Measurements from ENCODE around the gene DCAF5. TPM values are rescaled to one million over a fixed set of nuclear protein-coding genes. Genes with fewer than 3 reads are reported as not detected.
"Not testable (repeated sequence)": the region's sequence is repeated elsewhere in the genome, so short reads cannot be mapped to it uniquely, and the experiment has no call there.

Gene DCAF5
- polyA plus RNA-seq, result 100 to 1,000 TPM in 1 of 3 donors, 10 to 100 TPM in 2; 68.7 to 121 (median 71.6) TPM

DNA sequence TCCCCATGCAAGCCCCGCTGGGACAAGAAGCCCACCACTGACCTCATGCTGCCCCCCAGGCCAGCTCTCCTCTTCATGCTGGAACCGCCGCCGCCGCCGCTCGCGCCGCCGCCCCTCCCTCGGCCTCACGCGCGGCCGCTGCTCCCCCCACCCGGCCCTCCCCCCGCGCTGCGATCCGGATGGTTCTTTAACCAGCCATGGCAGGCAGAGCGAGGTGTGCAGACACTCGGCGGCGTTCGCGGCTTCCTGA lies at the start of gene DCAF5:
DCAF5 (minus strand) TSS at position 218 of the 250 bp plus-strand sequence; CDS start at position 77, 141 bp downstream.
- Mint-ChIP-seq H3K4me1 (peaks cover 38 to 42% of the 10 kb centered on the region in 2 donors), H3K4me3 (peak within 1 kb of the TSS; percentile 88 to 97 (median 95)), H3K27me3 (ENCODE audit: low read depth in 3 of 3) (peaks cover 0 to 15% (median 6%) of the 10 kb centered on the region in 3 donors), H3K36me3 (peaks cover 0 to 3% (median 3%) of the 10 kb centered on the region in 3 donors), H3K27ac (peak within 1 kb of the TSS; percentile 87 to 99 (median 96)), H3K9me3 (no peaks in the 10 kb centered on the region)
- no peak for DNase-seq

DNA sequence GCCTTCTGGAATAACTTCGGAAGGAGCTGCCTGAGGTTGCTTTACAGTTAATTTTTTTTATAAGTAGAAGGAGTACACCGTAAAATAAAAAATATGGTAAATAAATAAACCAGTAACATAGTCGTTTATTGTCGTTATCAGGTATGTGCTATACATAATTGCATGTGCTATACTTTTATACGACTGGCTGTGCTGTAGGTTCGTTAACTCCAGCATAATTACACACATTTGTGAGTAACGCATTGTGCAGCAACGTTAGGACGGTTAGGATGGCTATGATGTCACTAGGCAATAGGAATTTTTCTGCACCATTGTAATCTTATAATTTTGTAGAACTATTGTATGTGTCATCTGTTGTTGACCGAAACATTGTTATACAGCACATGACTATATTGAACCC lies 46.9 kb upstream of the DCAF5 start:
- Mint-ChIP-seq H3K4me3 (no peak overlapping the region), H3K27ac (no peak overlapping the region), H3K36me3 (no peaks in the 10 kb centered on the region), H3K9me3 (no peaks in the 10 kb centered on the region), H3K27me3 (ENCODE audit: low read depth in 3 of 3) (no peaks in the 10 kb centered on the region), H3K4me1 (no peaks in the 10 kb centered on the region)
- no peak for DNase-seq

DNA sequence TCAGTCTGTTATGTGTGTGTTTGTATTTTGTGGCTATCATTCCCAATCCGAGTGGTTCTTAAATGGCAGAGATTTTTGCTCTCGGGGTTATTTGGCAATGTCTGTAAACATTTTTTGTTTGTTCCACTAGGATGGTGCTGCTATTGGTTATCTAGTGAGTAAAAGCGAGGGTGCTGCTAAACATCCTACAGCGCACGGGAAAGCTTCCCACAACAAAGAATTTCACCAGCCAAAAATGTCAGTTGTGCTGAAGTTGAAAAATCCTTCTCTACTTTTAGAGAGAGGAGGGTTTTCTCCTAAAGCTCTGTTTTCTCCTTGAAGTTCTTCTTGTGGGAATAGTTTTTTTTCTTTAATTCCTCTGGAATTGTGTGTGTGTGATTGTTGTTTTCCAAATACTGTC lies 40.8 kb upstream of the DCAF5 start:
- Mint-ChIP-seq H3K4me3 (peak overlapping the region in 3 of 5 donors; percentile 54 to 90 (median 77)), H3K36me3 (no peaks in the 10 kb centered on the region), H3K9me3 (no peaks in the 10 kb centered on the region), H3K27me3 (ENCODE audit: low read depth in 3 of 3) (peaks cover 0 to 2% (median 0%) of the 10 kb centered on the region in 3 donors), H3K27ac (no peak overlapping the region), H3K4me1 (peaks cover 15 to 22% of the 10 kb centered on the region in 2 donors)
- no peak for DNase-seq

GRCh38 chr14:69191340-69192111 lies 38.6 kb upstream of the DCAF5 start, which contains the start of gene EXD2:
Gene EXD2 (plus strand): TSS chr14:69191498. CDS start chr14:69209471, 17,973 bp downstream.
- H3K36me3 Mint-ChIP-seq, result no peaks in the 10 kb centered on the region
- peaks cover 0 to 3% (median 2%) of the 10 kb centered on the region in 3 donors for H3K27me3 Mint-ChIP-seq (ENCODE audit: low read depth in 3 of 3)
- H3K9me3 Mint-ChIP-seq, result no peaks in the 10 kb centered on the region
- H3K4me3 Mint-ChIP-seq, result peak within 1 kb of the TSS; percentile 89 to 95 (median 92)
- H3K4me1 Mint-ChIP-seq, result peaks cover 15 to 22% of the 10 kb centered on the region in 2 donors
- peak within 1 kb of the TSS; percentile 20 to 88 (median 77) for H3K27ac Mint-ChIP-seq
- DNase-seq, result peak; percentile 45 to 53 (median 48)

DNA sequence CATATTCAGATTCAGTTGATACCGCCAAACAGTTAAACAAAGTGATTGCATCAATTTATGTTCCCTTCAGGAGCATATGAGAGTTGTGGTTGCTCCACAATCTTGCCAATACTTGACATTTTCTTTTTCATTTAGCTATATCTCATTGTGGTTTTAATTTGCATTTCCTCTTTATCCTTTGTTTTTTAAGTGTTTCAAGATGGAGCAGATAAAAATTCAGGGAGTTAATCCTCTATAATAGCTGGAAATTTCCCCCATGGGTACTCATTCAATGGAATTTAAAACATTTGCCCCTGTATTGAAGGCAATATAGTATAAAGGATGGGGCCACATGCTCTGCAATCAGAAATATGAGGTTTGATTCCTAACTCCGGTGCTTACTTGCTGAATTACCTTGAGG lies 37.3 kb upstream of the DCAF5 start:
- Mint-ChIP-seq H3K4me3 (peak overlapping the region in 3 of 5 donors; percentile 89 to 95 (median 93)), H3K27ac (no peak overlapping the region), H3K9me3 (no peaks in the 10 kb centered on the region), H3K27me3 (ENCODE audit: low read depth in 3 of 3) (peaks cover 0 to 3% (median 2%) of the 10 kb centered on the region in 3 donors), H3K4me1 (peaks cover 15 to 22% of the 10 kb centered on the region in 2 donors), H3K36me3 (no peaks in the 10 kb centered on the region)
- no peak for DNase-seq

- Mint-ChIP-seq H3K9me3 (no peaks in the 10 kb centered on the region), H3K27ac (no peak overlapping the region), H3K36me3 (no peaks in the 10 kb centered on the region), H3K4me3 (no peak overlapping the region), H3K4me1 (no peaks in the 10 kb centered on the region), H3K27me3 (ENCODE audit: low read depth in 3 of 3) (peaks cover 0 to 9% (median 1%) of the 10 kb centered on the region in 3 donors)
- no peak for DNase-seq
Observed at GRCh38 chr14:69183735-69184134, 30.8 kb upstream of the DCAF5 start.

GRCh38 chr14:69182580-69182979 lies 29.7 kb upstream of the DCAF5 start:
- H3K4me1 Mint-ChIP-seq; H3K4me3 Mint-ChIP-seq; H3K27me3 Mint-ChIP-seq (ENCODE audit: low read depth in 3 of 3); DNase-seq; H3K9me3 Mint-ChIP-seq; H3K36me3 Mint-ChIP-seq: not testable (repeated sequence)
- H3K27ac Mint-ChIP-seq, result peak overlapping the region in 1 of 6 donors; percentile 25

DNA sequence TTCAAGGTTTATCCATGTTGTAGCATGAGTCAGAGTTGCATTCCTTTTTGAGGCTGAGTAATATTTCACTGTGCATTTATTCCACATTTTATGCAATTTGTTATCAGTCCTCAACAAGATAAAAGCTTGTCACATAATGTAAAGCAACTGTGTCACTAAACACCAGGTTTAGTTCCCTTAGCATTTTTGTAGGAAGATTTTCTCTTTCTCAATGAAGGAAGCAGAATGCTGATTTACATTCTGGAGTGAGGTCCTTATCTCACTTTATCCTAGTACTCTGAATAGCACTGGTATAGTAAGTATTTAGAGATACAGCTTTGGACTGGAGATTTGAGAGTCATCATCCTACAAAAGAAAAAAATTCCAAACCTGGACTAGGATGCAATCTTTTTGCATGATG lies 28.6 kb upstream of the DCAF5 start:
- H3K27ac Mint-ChIP-seq, result no peak overlapping the region
- H3K4me3 Mint-ChIP-seq, result no peak overlapping the region
- H3K36me3 Mint-ChIP-seq, result no peaks in the 10 kb centered on the region
- H3K27me3 Mint-ChIP-seq (ENCODE audit: low read depth in 3 of 3), result peaks cover 0 to 6% (median 1%) of the 10 kb centered on the region in 3 donors
- no peaks in the 10 kb centered on the region for H3K9me3 Mint-ChIP-seq
- no peak for DNase-seq
- no peaks in the 10 kb centered on the region for H3K4me1 Mint-ChIP-seq

DNA sequence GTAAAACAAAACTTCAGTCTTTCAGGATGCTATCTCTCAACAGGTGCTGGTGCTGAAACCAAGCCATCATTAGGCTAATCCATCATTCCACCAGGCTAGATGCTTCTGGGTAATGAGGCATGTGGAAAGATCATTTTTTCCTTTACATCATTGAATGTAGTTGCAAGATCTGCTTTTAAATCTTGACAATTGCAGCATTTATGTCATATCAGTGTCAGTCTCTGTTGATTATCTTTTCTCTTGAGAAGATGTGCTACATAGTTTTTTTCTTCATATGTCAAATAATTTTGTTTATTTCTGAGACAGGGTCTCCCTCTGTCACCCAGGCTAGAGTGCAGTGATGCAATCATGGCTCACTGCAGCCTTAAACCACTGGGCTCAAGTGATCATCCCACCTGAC lies 22.2 kb upstream of the DCAF5 start:
- H3K27me3 Mint-ChIP-seq (ENCODE audit: low read depth in 3 of 3), result peaks cover 0 to 7% (median 5%) of the 10 kb centered on the region in 3 donors
- no peak overlapping the region for H3K4me3 Mint-ChIP-seq
- H3K9me3 Mint-ChIP-seq, result no peaks in the 10 kb centered on the region
- H3K27ac Mint-ChIP-seq, result no peak overlapping the region
- no peaks in the 10 kb centered on the region for H3K36me3 Mint-ChIP-seq
- no peak for DNase-seq
- no peaks in the 10 kb centered on the region for H3K4me1 Mint-ChIP-seq

- DNase-seq, result no peak
- peaks cover 0 to 7% (median 6%) of the 10 kb centered on the region in 3 donors for H3K27me3 Mint-ChIP-seq (ENCODE audit: low read depth in 3 of 3)
- no peak overlapping the region for H3K4me3 Mint-ChIP-seq
- no peaks in the 10 kb centered on the region for H3K4me1 Mint-ChIP-seq
- H3K36me3 Mint-ChIP-seq, result no peaks in the 10 kb centered on the region
- no peaks in the 10 kb centered on the region for H3K9me3 Mint-ChIP-seq
- no peak overlapping the region for H3K27ac Mint-ChIP-seq
Observed at GRCh38 chr14:69171569-69171968, 18.6 kb upstream of the DCAF5 start.

- no peak for DNase-seq
- H3K4me1 Mint-ChIP-seq, result no peaks in the 10 kb centered on the region
- H3K27me3 Mint-ChIP-seq (ENCODE audit: low read depth in 3 of 3), result peaks cover 2 to 7% (median 6%) of the 10 kb centered on the region in 3 donors
- H3K9me3 Mint-ChIP-seq, result no peaks in the 10 kb centered on the region
- no peak overlapping the region for H3K4me3 Mint-ChIP-seq
- peaks cover 0 to 3% (median 0%) of the 10 kb centered on the region in 3 donors for H3K36me3 Mint-ChIP-seq
- H3K27ac Mint-ChIP-seq, result no peak overlapping the region
Observed at GRCh38 chr14:69170839-69171238, 17.9 kb upstream of the DCAF5 start.

- peaks cover 2 to 19% (median 8%) of the 10 kb centered on the region in 3 donors for H3K27me3 Mint-ChIP-seq (ENCODE audit: low read depth in 3 of 3)
- not testable (repeated sequence) for H3K27ac Mint-ChIP-seq, H3K4me3 Mint-ChIP-seq
Observed at GRCh38 chr14:69165787-69166186, 12.9 kb upstream of the DCAF5 start.

DNA sequence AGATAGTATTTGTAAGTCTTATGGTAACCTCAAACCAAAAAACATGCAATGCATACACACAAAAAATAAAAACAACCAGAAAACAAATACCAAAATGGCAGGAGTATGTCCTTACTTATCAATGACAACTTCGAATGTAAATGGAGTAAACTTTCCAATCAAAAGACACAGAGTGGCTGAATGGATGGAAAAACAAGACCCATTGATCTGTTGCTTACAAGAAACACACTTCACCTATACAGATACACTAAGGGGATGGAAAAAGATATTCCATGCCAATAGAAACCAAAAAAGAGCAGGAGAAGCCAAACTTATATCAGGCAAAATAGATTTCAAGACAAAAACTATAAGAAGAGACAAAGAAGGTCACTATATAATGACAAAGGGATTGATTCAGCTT lies 8.7 kb upstream of the DCAF5 start:
- no peaks in the 10 kb centered on the region for H3K4me1 Mint-ChIP-seq
- H3K27me3 Mint-ChIP-seq (ENCODE audit: low read depth in 3 of 3), result peaks cover 1 to 25% (median 8%) of the 10 kb centered on the region in 3 donors
- DNase-seq, result no peak
- H3K27ac Mint-ChIP-seq, result no peak overlapping the region
- H3K4me3 Mint-ChIP-seq, result no peak overlapping the region
- peaks cover 5 to 31% (median 18%) of the 10 kb centered on the region in 6 donors for H3K9me3 Mint-ChIP-seq
- peaks cover 5 to 22% (median 10%) of the 10 kb centered on the region in 3 donors for H3K36me3 Mint-ChIP-seq

More at GRCh38 chr14:69165787-69166186, 12.9 kb upstream of the DCAF5 start:
- H3K9me3 Mint-ChIP-seq, result peaks cover 5 to 30% (median 18%) of the 10 kb centered on the region in 6 donors
- not testable (repeated sequence) for H3K4me1 Mint-ChIP-seq, DNase-seq
- peaks cover 5 to 17% (median 10%) of the 10 kb centered on the region in 3 donors for H3K36me3 Mint-ChIP-seq

GRCh38 chr14:69156224-69156623 lies 3.3 kb upstream of the DCAF5 start:
- DNase-seq, result no peak
- Mint-ChIP-seq H3K4me1 (peaks cover 8% of the 10 kb centered on the region in 2 donors), H3K27ac (no peak overlapping the region), H3K36me3 (peaks cover 0 to 5% (median 0%) of the 10 kb centered on the region in 3 donors), H3K9me3 (peaks cover 0 to 5% (median 1%) of the 10 kb centered on the region in 6 donors), H3K4me3 (no peak overlapping the region), H3K27me3 (ENCODE audit: low read depth in 3 of 3) (peaks cover 0 to 16% (median 13%) of the 10 kb centered on the region in 3 donors)

Data from immature natural killer cell (primary cell).